Upper lobe of left lung (tissue), 6 donors: ENCODE measurements around the gene SLC22A17. TPM values are rescaled to one million over a fixed set of nuclear protein-coding genes. Genes with fewer than 3 reads are reported as not detected.
A peak's percentile ranks its signal among the peaks of the same experiment; 100 is the strongest.

Source experiments
- ATAC-seq, 2 donors: fragments of 200-7000 bp; cut with Tn5 transposase; one replicate each; pipeline ENCODE4 v1.9.1; 2022; ENCODE audit warnings: mild to moderate bottlenecking in 2 of 2, moderate library complexity in 2 of 2; ENCODE audit not compliant: low FRiP score in 2 of 2
- DNase-seq, 2 donors: peaks; one replicate each; pipeline ENCODE4 v3.0.0-alpha.2; 2019 to 2020
- H3K27ac ChIP-seq, 4 donors: fragments of 200-600 bp; sonication (generic); one replicate each; pipeline ENCODE4 v1.5.1; 2016 to 2019
- H3K27me3 ChIP-seq, 4 donors: fragments of 200-600 bp; sonication (generic); one replicate each; pipeline ENCODE4 v1.5.1; 2017 to 2019
- H3K36me3 ChIP-seq, 4 donors: fragments of 200-600 bp; sonication (generic); one replicate each; pipeline ENCODE4 v1.5.1; 2016 to 2019
- H3K4me1 ChIP-seq, 4 donors: fragments of 200-600 bp; sonication (generic); one replicate each; pipeline ENCODE4 v1.5.1; 2018 to 2019
- H3K4me3 ChIP-seq, 4 donors: fragments of 200-600 bp; sonication (generic); one replicate each; pipeline ENCODE4 v1.5.1; 2017 to 2019; ENCODE audit warnings: mild to moderate bottlenecking in 2 of 4, moderate library complexity in 1 of 4
- H3K9me3 ChIP-seq, 4 donors: fragments of 200-600 bp; sonication (generic); one replicate each; pipeline ENCODE4 v1.5.1; 2018 to 2019
- CTCF ChIP-seq, 6 experiments: fragments of 450-650 bp in 4 of 6; fragments of 200-600 bp in 2 of 6; sonication (generic) in 2 of 6; IDR thresholded peaks; one replicate each; pipeline ENCODE4 v1.5.1; 2016 to 2019; ENCODE audit warnings: antibody characterized with exemption in 6 of 6
- EP300 ChIP-seq, 4 donors: sonication (generic); formaldehyde crosslinking; IDR thresholded peaks; one replicate each; pipeline ENCODE4 v1.5.1; 2017; ENCODE audit warnings: antibody characterized with exemption in 4 of 4, control low read depth in 2 of 4
- POLR2A ChIP-seq, 4 donors: fragments of 450-650 bp; IDR thresholded peaks; one replicate each; pipeline ENCODE4 v1.5.1; 2016 to 2017; ENCODE audit warnings: antibody characterized with exemption in 4 of 4, mild to moderate bottlenecking in 2 of 4
- POLR2AphosphoS5 ChIP-seq, 2 donors: sonication (generic); formaldehyde crosslinking; IDR thresholded peaks; one replicate each; pipeline ENCODE4 v1.5.1; 2017; ENCODE audit warnings: antibody characterized with exemption in 2 of 2
- WGBS, 2 donors: methylation state at CpG; one replicate each; pipeline ENCODE4 v1.1.5; 2017 to 2018; 5-methylcytosine and 5-hydroxymethylcytosine counted together
- total RNA-seq, 6 donors: library from RNA; depleted of rRNA in 4 of 6; stranded (reverse); fragments of >200 nt in 4 of 6; gene quantifications; one replicate each; pipeline versions ENCODE4 v1.1.0 to v1.2.1, GENCODE V29; 2016 to 2021
- donor health status: DM: no; HTN: no; CAD: no; lungs with moderate emphysema.
- donor health status: DM: no; HTN: yes; CAD: no; lungs with severe emphysema.

SLC22A17 gene
- total RNA-seq, 6 donors from 2014 or later = 5.8 to 16.8 (median 12.4) TPM

GRCh38 chr14:23349156-23349845, 3.4 kb downstream of the SLC22A17 start:
- Histone ChIP-seq H3K27ac (no peak overlapping the region), H3K27me3 (peaks cover 0 to 12% (median 1%) of the 10 kb centered on the region in 4 donors), H3K36me3 (peaks cover 0 to 6% (median 0%) of the 10 kb centered on the region in 4 donors), H3K4me3 (no peak overlapping the region), H3K4me1 (peaks cover 6 to 22% (median 17%) of the 10 kb centered on the region in 4 donors), H3K9me3 (no peaks in the 10 kb centered on the region)
- DNase-seq (no peak), ATAC-seq (no peak)
- WGBS, 2 donors = 93 to 94% methylated on average over 8 of the region's 8 CpGs
- TF ChIP-seq POLR2A (IDR thresholded peaks at IDR 0.05) (no peak), EP300 (IDR thresholded peaks at IDR 0.05) (no peak), POLR2AphosphoS5 (IDR thresholded peaks at IDR 0.05) (no peak), CTCF (IDR thresholded peaks at IDR 0.05) (no peak)

- WGBS, 2 donors = 87 to 92% methylated on average over 6 of the region's 6 CpGs
- no peak for DNase-seq
- Histone ChIP-seq H3K27ac (no peak overlapping the region), H3K9me3 (no peaks in the 10 kb centered on the region), H3K36me3 (peaks cover 0 to 6% (median 0%) of the 10 kb centered on the region in 4 donors), H3K27me3 (peaks cover 0 to 12% (median 1%) of the 10 kb centered on the region in 4 donors), H3K4me3 (no peak overlapping the region), H3K4me1 (peaks cover 6 to 20% (median 17%) of the 10 kb centered on the region in 4 donors)
- no peak for TF ChIP-seq CTCF (IDR thresholded peaks at IDR 0.05)
- no peak for TF ChIP-seq POLR2A (IDR thresholded peaks at IDR 0.05)
- TF ChIP-seq POLR2AphosphoS5 (IDR thresholded peaks at IDR 0.05) = no peak
- TF ChIP-seq EP300 (IDR thresholded peaks at IDR 0.05) = no peak
- no peak for ATAC-seq
Observed at GRCh38 chr14:23348297-23348655, 4.4 kb downstream of the SLC22A17 start.

GRCh38 chr14:23347406-23348296, 5.0 kb downstream of the SLC22A17 start:
- Histone ChIP-seq H3K9me3 (no peaks in the 10 kb centered on the region), H3K36me3 (peaks cover 0 to 6% (median 0%) of the 10 kb centered on the region in 4 donors), H3K4me1 (peaks cover 6 to 14% (median 12%) of the 10 kb centered on the region in 4 donors), H3K27ac (no peak overlapping the region), H3K27me3 (peaks cover 0 to 11% (median 1%) of the 10 kb centered on the region in 4 donors), H3K4me3 (no peak overlapping the region)
- ATAC-seq (no peak), DNase-seq (peak in 1 of 2 donors; percentile 56)
- WGBS, 2 donors = 93 to 97% methylated on average over 18 to 19 of the region's 19 CpGs
- TF ChIP-seq EP300 (IDR thresholded peaks at IDR 0.05) (no peak), CTCF (IDR thresholded peaks at IDR 0.05) (no peak), POLR2A (IDR thresholded peaks at IDR 0.05) (no peak), POLR2AphosphoS5 (IDR thresholded peaks at IDR 0.05) (no peak)

DNA sequence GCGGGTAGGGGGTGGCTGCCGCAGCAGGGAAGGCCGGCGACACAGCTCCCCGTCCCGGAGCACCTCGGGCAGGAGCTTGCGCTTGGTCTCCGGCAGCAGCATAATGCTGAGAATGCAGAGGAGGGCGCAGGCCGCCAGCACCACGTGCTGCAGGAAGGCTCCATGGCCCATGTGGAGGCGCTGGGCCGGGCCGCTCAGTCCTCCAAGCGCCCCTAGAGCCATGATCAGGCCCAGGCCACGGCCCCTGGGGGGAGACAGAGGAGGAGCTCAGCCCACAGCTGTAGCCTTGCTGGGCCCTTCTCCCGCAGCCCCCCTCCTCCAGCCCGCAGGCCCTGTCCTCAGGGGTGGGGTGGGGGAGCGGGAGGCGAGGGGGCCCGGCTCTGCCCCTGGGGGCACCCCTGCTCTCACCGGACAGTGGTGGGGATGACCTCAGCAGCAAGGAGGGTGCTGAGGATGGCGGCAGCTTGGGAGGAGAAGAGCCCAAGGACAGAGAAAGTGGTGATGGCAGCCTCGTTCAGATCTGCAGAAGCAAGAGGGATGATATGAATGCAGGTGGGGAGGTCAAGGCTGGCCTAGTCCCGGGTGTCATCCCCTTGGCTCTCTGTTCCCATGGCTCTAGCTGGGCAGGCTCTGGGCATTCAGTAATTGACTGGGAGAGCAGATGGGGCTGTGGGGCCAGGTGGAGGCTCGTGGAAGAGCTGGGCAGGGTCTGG, 5.8 kb downstream of the SLC22A17 start:
- no peak for ATAC-seq

More for the DNA sequence above, 5.8 kb downstream of the SLC22A17 start:
- WGBS, 2 donors = 84 to 95% methylated on average over 12 to 25 of the region's 27 CpGs
- peak in 1 of 2 donors; percentile 78 for DNase-seq
- Histone ChIP-seq H3K4me1 (peaks cover 4 to 6% (median 4%) of the 10 kb centered on the region in 4 donors), H3K27ac (no peak overlapping the region), H3K9me3 (no peaks in the 10 kb centered on the region), H3K4me3 (no peak overlapping the region), H3K36me3 (peaks cover 0 to 6% (median 0%) of the 10 kb centered on the region in 4 donors), H3K27me3 (peaks cover 0 to 3% (median 0%) of the 10 kb centered on the region in 4 donors)
- no peak for TF ChIP-seq CTCF (IDR thresholded peaks at IDR 0.05)
- TF ChIP-seq EP300 (IDR thresholded peaks at IDR 0.05) = no peak
- TF ChIP-seq POLR2A (IDR thresholded peaks at IDR 0.05) = no peak
- no peak for TF ChIP-seq POLR2AphosphoS5 (IDR thresholded peaks at IDR 0.05)
